Stimulated activated CD8-positive, alpha-beta memory T cell treated with anti-CD3 and anti-CD28 coated beads, Interleukin-12 subunit alpha, Interleukin-12 subunit beta, amount 100 ng/mL, for 24 hours (primary cell): ENCODE data around the gene TCF7.

Experiments
- DNase-seq: peaks from one replicate; pipeline ENCODE4 v3.0.0-alpha.2; 2020; ENCODE audit errors: extremely low read depth

TCF7 gene

DNA sequence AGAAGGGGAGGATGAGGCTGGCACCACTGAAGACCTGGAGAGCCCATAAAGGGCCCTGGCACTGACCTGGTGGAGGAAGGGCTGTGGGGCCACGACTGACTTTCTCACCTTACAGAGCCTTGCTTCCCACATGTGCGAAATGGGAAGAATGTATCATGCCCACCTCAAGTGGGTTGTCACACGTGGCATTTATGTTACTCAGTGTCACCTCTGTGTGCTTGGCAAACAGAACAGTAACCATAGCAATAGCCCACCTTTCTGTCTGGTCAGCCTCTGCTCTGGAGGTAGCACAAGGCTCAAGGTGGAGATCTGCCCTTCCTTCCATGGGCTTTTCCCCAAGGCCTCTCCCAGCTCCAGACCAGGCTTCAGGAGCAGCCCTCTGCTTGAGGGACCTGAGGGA lies 16.7 kb downstream of the TCF7 start:
- DNase-seq = no peak

DNA sequence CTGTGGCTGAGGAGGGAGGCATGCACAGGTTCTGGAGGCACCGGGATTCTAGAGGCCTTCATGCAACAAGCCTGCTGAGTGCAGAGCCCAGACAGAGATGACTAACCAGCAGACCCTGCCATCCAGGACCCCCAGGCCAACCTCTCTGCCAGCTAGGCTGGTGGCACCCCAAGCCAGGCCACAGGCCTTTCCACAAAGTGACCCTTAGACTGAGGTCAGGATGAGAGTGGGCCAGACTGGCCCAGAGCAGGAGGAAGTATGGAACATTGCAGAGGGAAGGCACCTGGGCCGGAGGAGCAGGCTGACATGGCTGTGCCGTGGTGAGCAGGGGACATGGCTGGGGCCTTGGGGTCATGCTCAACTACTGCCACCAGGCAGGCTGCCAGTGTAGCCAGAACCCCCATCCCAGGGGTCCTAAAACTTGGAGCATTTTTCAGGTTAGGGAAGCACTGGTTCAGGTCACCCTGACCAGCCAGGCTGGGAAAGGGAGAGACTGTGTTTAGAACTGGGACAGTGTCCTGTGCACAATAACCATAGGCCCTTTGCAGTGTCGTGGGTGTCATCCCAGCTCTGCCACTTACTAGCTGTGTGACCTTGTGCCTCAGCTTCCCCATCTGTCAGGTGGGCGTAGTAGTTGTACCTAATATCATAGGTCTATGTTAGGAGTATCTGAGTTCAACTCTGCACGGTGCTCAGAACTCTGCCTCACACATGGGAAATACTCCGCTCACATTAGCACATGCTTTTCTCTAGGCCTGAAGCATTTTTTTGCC lies 17.3 kb downstream of the TCF7 start:
- DNase-seq = no peak

DNA sequence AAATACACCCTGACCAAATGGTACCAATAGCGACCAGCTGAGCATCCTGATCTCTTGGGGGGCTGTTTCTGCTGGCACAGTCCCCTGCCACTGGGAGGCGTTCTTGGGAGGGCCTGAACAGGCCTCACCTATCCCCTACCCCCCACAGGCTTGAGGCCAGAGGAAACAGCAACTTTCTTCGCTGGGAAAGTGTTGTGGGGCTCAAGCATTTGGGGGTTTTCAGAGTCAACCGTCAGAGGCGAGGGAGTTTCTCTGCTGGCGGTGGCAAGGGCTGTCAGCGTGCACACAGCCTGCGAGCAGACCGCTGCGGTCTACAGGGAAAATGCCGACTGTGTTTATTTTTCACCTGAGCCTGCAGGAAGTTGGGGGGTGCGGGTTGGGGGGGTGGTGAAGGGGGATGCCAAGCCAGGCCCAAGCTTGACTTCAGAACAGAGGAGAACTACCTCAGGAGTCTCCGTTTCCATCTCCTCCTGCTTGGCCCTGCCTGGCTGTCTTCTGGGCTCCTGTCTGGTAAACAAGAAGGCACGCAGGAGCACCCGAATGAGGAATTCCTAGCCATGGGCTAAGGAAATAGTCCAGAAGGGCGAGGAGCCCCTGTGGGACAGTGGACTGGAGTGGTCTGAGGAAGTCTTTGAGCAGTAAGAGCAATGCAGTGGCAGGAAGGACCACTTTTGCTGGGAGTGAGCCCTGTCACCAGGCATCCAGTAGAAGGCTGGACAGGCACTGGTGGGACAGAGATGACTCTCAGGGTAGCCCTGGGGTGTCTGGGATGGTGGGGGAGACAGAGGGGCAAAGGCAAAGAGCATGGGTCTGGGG lies 18.1 kb downstream of the TCF7 start:
- DNase-seq = no peak

DNA sequence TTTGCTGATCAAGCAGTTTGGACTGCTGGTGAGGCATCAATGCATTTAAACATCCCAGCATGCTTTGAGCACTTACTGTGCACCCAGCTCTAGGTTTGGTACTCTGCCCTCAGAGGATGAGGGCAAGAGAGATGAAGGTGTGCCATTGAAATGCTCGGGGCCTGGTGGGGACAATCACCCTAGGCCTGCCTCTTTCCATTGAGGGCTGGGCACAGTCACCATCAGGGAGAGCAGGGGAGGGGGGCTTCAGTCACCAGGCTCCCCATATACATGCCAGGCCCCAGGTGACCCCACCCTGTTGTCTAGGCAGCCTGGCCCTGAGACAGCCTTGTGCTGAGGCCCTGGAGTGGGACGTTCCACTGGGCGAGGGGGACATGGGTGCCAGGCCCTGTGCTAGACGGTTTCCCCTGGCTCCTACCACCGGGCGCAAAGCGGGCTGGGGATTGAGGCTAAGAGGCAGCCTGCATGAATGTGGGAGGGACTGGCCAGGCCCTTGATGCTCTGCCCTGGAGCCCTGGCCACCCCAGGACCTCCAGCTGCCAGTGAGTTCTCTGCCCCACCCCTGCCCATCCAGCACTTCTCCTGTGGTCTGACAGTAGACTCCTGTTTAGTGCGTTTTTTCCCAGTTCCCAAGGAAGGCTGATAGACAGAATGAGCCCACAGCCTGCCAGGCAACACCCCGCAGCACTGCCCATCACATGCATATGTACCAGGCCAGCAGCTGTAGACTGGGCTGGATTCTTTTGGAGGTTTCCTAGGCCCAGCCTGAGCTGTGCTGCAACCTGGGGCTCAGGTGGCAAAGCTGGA lies 18.9 kb downstream of the TCF7 start:
- no peak for DNase-seq

DNA sequence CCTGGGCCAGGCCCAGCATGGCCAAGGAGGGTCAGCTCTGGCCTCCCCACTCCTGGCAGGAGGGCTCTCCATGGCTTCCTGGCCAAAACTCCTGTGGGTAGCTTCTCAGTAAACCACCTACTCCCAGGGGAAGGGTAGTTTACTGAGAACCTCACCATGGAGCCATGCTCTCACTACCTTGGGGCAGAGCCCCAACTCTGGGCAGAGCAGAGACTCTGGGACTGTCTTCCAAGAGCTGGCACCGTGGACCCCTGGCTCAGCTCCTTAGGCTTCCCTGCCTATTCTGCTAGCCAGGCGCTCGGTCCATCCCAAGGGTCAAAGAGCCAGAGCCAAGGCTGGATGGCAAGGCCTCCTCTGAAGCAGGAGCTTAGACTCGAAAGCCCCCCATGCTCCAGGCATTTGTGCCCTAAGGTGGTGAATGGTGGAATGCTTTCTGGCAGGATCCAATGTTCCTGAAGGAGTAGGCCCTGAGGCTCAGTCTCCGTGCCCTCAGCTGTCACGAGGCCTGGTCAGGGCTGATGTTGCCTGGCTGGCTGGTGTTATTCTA lies 19.6 kb downstream of the TCF7 start:
- no peak for DNase-seq

DNA sequence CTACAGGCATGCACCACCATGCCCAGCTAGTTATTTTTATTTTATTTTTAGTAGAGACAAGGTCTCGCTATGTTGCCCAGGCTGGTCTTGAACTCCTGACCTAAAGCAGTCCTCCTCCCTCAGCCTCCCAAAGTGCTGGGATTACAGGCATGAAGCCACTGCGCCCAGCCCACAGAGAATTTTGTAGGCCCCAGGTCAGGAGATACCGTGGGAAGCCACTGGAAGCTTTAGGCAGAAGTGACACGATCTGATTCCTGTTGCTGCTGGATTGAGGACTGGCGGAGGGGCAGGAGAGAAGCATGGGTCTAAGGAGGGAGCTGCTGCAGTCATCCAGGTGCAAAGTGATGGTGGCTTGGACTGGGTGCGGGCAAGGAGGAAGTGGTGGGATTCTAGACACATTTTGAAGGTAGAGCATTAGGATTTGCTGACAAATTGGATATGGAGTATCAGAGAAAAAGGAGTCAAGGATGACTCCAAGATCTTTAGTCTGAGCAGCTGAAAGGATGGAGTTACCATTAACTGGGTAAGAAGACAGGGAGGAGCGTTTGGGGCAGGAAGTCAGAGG lies 20.7 kb downstream of the TCF7 start:
- no peak for DNase-seq

DNA sequence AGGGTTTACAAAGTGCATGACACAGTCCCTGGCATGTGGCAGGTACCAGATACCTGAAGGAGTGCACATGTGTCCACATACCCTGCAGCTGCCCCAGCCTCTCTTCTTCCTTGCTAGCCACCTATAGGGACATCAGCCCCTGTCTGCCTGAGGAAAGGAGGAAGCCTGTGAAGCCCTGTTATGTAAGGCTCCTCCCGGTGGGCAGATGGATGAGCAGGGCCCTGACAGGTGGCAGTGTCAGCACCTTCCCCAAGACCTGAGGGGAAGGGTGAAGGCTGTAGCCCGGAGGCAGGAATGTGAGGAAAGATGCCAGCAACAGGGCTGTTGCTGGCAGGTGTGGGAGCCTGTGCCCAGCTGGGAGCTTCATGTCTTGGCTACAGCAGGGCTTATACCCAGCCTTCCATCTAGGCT lies 21.7 kb downstream of the TCF7 start:
- no peak for DNase-seq

DNA sequence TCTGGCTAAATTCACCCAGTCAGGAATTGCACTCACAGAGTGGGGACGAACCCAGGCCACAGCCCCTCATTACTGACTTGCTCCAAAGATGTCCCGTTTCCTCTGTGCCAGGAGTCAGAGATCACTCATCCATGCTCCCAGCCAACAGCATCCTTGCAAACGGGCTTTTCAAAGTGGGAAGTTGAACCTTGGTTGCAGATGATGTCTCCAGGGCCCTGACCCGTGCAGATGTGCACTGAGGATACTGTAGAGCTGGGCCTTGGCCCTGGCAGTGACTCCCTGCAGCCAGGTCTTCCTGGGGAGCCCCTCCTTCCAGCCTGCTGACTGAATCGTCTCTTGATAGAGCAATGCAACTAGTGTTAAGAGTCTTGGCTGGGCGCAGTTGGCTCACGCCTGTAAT lies 22.3 kb downstream of the TCF7 start:
- DNase-seq = no peak

DNA sequence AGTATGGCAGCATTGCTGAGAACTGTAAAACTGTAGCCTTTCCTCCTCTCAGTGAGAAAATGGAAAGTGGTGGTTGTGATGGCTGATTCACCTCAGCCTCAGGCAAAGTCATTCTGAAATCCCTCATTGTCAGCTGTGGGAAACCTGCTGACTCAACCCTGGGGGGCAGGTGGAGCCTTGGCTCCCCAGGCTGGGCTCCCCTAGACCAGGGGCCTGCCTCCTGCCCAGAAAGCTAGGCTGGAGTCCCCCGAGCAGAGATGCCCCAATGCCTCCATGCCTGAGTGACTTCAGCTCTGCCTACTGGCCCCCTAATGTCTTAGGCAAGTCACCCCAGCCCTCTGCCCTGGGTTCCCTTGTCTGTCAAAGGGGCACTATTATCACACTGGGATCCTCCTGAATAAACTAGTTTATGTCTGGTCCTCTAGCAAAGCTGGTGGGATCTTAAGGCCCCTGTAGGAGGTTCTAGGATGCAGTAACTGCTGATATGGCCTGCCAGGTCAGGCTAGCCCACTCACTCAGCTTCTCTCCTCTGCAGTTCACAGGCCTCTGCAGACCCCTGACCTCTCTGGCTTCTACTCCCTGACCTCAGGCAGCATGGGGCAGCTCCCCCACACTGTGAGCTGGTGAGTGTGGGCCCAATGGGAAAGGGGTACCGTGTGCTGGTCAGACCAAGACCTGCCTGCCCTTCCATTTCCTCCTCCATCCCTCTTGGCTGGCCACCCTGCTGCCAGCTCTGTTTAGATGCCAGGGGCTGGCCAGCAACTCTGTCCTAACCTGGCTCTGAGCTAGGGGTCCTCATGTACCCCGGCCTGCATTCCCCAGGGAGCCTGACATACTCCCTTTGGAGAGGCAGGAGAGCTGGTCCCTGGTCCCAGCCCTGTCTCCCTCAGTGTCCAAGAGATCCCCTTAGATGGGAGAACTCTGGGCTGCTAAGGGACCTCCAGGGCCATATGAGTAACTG lies 24.2 kb downstream of the TCF7 start:
- no peak for DNase-seq

DNA sequence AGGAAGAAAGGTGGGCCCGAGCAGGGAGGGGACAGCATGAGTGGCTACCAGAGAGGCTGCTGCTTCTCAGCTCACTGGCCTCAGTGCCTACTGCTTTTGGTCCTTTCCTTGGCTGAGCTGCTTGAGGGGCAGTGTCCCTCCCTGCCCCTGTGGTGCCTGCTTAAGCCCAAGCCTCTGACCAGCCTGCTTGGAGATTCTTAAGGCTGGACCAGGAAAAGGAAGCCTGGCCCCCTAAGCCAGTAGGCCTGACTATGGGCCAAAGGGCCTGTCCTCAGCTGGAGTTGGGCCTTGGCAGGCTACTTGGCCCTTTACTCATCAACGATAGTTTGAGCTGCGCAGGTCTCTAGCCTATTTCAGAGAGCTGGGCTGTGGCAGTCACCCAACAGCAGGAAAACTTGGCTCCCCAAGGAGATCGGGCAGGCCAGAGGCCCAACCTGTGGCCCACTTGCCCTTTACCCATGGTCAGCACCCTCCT lies 24.9 kb downstream of the TCF7 start:
- DNase-seq = no peak

DNA sequence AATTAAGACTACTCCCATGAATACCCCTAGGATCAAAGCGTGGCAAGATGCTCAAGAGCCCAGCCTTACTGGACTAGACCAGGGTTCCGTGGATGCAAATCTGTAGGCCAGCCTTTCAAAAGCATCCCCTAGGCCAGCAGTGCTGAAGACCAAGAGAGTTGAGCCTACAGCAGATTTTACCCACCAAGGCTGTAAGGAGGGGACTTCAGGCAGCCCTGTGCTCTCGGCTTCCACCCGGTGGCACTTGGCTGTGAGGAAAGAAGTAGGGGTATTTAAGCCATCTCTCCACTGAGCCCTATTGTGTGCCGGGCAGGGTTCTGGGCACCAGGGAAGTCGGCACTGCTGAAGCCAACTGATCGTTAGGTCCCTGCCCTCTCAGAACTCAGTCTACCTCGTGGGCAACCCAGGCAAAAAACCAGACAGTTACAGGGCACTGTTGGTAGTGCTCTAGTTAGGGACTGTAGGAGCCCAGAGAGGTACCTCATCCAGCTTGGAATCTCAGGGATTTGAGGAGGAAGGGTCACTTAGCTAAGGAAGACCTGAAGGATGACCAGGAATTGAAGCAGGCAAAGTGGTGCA lies 25.5 kb downstream of the TCF7 start:
- no peak for DNase-seq

DNA sequence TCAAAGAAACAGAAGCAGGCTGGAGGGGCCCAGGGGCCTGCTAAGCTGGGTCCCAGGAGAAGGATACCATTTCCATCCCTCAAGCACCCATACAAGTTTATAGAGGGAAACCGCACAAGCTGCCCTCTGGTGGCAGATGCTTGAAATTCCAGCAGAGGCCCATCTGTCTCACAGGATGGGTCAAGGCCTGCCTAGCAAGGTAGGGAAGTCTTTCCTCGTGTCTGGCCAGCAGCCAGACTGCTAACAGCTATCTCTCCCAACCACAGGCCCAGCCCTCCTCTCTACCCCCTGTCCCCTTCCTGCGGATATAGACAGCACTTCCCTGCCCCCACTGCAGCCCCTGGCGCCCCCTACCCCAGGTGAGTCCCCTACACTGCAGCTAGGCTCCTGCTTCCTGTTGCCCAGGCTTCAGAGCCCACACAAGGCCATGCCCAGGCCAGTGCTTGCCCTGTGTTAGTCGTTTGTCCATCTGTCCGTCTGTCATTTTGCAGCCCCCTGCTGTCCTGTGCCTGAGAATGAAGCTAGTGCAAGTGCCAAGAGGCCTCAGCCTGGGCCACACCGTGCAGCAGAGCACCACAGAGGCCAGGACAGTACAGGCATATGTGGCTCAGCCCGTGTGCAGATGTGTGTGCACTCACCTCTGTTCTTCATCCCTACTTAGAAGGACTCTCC lies 26.2 kb downstream of the TCF7 start:
- DNase-seq = no peak

DNA sequence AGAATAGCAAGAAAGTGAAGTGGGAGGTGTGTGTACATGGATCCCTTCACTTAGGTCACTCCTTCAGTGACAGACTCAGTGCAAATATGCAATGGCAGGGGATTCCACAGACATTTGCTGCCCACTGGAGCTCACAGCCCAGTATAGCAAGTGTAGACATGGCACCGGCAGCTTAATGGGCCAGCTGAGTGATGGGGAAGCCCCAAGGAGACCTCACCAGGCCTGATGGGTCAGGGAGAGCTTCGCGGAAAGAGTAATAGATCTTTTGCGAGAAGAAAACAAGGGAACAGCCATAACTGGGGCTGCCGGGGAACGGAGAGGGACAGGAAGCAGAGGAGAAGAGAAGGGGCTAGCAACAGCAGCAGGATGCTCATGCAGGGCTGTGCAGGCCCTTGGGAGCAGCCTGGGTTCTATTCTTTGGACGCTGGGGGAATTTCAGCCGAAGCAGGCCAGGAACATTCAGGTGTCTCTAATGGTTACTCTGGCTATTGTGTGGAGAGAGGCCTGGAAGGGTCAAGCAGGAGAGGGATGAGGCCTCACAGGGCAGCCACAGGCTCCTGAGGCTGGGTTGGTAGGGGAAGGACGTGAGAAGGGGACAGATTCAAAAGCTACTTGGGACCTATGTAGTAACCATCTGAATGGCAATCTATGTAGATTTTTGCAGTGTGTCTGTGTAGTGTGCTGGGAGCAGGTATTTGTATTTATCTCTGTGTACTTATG lies 27.0 kb downstream of the TCF7 start:
- no peak for DNase-seq

DNA sequence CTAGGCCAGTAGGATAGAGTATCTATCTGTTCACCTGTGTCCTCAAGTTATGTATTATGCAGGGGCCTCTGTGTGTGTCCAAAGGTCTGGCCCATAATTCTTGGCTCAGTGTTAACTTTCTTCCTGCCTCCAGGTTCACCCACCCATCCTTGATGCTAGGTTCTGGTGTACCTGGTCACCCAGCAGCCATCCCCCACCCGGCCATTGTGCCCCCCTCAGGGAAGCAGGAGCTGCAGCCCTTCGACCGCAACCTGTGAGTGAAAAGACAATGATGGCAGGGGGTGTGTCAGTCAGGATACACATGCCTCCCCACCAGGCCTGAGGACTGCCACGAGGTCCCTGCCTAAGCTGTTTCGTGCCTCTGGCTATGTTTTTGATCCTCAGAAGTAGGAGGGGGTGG lies 27.6 kb downstream of the TCF7 start:
- no peak for DNase-seq

DNA sequence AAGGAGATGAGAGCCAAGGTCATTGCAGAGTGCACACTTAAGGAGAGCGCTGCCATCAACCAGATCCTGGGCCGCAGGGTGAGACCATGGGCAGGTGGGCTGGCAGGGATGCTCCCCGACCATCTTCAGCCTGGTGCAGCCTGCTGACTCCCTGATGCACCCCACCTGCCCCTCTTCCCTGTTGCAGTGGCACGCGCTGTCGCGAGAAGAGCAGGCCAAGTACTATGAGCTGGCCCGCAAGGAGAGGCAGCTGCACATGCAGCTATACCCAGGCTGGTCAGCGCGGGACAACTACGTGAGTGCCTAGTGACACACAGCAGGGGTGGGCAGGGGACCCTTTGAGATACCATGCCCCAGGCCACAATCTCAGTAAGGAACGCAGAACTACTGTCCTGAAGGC lies 28.3 kb downstream of the TCF7 start:
- no peak for DNase-seq

DNA sequence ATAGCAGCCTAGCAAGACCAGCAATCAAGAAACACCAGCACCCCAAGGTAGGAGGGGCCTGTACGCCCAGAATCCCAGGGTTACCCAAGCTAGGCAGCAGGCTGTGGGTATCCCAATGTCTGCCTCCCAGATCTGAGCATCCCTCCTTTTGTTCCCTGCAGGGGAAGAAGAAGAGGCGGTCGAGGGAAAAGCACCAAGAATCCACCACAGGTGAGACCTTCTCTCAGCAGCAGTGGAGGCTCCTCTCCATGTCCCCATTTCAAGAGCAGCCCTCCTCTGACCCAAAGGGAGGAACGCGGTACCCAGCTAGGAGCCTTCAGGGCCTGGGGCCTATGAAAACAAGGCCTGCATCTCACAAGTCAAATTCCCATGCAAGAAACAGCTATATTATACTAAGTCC lies 28.9 kb downstream of the TCF7 start:
- no peak for DNase-seq

DNA sequence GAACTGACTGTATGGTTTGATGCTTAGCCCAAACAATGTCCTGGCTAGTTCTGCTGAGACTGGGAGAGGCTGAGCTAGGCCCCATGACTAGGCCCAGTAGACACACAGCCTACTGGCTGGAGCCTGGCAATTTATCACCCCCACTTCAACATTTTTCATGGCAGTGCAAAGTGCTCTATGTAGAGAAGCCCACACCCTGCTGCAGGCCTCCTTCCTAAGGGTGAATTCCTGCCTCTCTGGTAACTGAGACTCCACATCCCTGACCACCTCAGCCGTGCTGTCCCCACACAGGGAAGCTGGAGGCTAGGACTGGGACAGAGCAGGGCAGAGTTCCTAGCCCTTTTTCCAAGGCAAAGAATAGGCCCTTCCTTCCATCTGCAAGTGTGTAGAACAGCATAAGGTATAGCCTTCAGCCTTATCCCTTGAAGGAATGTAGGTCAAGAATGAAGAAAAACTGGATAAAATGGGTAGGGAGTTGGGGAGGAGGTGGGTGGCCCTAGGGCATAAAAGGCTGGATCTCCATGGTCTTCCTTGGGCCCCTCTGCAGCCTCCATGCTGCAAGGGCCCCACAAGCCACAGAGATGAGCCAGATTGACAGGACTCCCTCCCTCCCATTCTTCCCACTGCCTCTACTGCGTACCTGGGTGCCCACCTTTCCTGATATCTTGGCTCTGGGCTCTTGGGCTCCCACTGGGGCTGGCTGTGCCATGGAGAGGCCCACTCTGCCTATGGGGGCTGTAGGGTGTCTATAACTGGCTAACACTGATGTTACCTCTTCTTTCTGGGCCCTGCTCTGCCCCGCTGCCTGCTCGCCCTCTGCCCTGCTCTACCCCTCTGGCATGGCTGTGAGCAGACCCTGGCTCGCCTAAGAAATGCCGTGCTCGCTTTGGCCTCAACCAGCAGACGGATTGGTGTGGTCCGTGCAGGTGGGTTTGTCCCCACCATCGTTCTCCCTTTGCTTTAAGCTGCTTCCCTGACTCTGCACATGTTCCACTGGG lies 29.8 kb downstream of the TCF7 start:
- DNase-seq = no peak
